D721Med (cell line): Measurements from ENCODE around the gene KLC1.

Experiments used
- DNase-seq: peaks from one replicate; pipeline ENCODE4 v3.0.0; 2011; ENCODE audit warnings: low spot score; ENCODE audit not compliant: insufficient read length
- FAIRE-seq: peaks from 2 replicates; lab custom pipeline; 2011; peaks lifted over from hg19 to GRCh38; lab: Jason Lieb, UNC
- TF ChIP-seq, protein P1 (sequence below): IDR thresholded peaks from 2 replicates; pipeline ENCODE4 v1.5.1; 2012; ENCODE audit warnings: mild to moderate bottlenecking, control low read depth; ENCODE audit not compliant: insufficient read depth; ENCODE audit errors: missing control alignments

The KLC1 gene

DNA sequence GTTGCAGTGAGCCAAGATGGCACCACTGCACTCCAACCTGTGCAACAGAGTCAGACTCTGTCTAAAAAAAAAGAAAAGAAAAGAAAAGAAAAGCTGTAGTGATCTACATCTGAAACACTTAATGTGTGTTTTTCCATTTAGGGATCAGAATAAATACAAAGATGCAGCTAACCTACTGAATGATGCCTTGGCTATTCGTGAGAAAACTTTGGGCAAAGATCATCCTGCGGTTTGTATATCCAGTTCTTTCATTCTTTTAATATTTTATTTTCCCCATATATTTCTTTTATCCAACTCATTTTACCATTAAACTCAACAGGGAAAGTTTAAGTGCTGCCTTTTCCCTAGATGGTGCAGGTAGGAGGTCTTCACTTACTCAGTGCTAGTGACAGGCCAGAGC lies 40.4 kb downstream of the KLC1 start:
- TF ChIP-seq, protein P1, sequence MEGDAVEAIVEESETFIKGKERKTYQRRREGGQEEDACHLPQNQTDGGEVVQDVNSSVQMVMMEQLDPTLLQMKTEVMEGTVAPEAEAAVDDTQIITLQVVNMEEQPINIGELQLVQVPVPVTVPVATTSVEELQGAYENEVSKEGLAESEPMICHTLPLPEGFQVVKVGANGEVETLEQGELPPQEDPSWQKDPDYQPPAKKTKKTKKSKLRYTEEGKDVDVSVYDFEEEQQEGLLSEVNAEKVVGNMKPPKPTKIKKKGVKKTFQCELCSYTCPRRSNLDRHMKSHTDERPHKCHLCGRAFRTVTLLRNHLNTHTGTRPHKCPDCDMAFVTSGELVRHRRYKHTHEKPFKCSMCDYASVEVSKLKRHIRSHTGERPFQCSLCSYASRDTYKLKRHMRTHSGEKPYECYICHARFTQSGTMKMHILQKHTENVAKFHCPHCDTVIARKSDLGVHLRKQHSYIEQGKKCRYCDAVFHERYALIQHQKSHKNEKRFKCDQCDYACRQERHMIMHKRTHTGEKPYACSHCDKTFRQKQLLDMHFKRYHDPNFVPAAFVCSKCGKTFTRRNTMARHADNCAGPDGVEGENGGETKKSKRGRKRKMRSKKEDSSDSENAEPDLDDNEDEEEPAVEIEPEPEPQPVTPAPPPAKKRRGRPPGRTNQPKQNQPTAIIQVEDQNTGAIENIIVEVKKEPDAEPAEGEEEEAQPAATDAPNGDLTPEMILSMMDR = no peak
- DNase-seq (no peak), FAIRE-seq (no peak)

DNA sequence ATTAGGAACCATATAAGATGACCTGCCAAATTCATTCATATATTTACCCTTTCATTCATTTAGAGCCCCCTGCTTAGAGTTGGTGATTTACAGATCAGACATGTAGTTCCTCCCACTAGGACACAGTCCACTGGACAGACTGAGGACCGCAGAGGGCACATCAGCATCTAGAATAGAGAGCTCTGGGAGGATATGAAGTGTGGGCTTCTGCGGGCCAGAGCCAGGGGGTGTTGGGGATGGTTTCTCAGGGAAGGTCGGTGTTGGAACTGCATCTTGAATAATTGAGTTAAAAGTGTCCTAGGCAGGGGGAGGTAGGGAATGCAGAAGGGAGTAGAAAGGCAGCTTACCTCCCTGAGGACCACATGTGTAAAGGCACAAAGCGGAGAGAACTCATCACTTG lies 42.9 kb downstream of the KLC1 start:
- no peak for DNase-seq
- TF ChIP-seq, protein P1 = no peak
- FAIRE-seq = no peak

DNA sequence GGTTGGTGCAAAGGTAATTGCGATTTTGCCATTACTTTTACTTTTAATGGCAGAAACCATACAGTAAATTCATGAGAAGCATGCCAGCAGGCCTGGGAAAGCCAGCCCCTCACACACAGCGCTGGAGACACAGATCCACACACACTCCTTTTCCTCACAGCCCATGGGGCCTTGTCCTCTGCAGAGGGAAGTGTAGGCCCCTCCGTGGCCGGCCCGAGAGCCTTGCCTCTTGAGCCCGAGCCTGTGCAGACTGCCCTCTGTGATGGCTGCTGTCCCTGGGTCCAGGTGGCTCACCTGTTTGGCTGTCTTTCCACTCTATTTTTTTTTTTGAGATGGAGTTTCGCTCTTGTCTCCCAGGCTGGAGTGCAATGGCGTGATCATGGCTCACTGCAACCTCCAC lies 46.9 kb downstream of the KLC1 start:
- no peak for FAIRE-seq
- DNase-seq = no peak
- TF ChIP-seq, protein P1 = no peak

DNA sequence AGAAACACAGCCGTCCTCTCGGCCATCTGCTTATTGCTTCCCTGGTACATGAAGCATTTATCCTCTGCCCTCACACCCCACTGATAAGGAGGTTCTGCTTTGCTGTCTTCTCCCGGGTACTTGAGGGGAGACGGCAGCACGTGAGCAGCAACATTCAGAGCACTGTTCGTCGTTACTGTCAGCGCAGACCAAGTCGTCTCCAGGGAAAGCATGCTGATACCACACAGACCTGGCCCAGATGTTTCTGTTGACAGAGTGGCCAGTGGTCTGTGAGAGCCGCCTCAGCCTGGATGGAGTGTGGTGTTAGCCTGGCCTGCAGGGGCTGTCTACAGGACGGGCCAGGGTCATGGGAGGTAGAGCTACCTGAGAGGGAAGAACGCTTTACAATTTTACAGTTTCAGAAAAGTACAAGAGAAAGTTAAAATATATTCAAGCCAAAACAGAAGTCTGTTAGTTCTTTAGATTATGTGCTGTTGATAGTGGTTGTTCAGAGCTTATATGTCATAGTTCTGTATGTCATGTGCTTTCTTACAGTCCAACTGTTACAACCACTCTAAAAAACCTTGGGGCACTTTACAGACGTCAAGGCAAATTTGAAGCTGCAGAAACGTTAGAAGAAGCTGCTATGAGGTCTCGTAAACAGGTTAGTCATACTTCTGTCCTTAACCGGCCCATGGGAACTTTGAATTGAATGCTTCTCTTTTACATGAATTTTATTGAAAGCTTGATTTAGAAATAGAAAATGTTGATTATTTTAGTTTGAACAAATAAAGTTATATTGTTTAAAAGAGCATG lies 48.1 kb downstream of the KLC1 start:
- TF ChIP-seq, protein P1 = no peak
- DNase-seq (no peak), FAIRE-seq (no peak)

DNA sequence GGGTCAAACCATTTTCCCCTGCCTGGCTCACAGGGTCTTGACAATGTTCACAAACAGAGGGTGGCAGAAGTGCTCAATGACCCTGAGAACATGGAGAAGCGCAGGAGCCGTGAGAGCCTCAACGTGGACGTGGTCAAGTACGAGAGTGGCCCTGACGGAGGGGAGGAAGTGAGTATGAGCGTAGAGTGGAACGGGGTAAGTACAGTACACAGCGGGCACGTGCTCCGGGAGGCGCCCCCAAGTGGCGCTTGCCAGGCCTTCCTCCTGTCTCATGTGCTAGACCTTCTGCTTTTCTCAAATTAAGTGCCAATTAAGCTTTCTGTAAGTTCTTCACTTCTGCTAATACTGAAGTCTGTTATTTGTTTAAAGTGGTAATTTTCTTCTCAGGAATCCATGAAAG lies 50.3 kb downstream of the KLC1 start:
- DNase-seq (no peak), FAIRE-seq (no peak)
- TF ChIP-seq, protein P1 = peak; percentile 59

DNA sequence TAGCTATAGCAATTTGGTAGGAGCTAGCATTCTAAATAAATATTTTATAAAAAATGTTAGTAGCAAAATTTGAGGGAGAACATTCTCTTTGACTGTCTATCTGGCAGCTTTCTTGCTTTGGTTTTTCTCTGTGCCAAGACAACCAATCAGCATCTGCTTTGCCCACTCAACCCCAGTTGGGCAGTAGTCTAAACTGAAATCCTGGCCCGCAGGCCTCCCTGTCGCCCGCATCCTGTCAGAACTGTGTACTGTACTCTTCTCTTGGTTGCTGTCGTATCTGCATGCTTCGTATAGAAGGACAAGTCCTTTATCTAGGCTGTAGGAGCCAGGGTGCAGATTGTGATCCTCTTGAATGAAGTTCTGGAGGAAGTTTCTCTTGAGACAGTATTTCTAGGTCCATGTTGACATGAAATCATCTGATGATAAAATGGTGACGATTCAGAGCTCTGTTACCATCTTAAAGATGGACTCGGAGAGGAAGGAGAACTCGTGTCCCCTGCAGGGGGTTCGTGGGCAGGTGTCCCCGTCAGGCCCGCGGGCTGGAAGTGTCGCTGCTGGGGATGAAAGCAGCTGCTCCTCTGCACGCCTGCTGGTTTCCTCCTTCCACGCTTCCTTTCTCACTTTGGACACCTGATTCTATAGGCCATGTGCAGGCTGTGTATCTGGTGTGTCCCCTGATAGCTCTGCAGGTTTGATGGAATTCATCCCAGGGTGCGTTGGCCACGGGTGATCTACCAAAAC lies 51.6 kb downstream of the KLC1 start:
- TF ChIP-seq, protein P1 = no peak
- no peak for DNase-seq
- no peak for FAIRE-seq

DNA sequence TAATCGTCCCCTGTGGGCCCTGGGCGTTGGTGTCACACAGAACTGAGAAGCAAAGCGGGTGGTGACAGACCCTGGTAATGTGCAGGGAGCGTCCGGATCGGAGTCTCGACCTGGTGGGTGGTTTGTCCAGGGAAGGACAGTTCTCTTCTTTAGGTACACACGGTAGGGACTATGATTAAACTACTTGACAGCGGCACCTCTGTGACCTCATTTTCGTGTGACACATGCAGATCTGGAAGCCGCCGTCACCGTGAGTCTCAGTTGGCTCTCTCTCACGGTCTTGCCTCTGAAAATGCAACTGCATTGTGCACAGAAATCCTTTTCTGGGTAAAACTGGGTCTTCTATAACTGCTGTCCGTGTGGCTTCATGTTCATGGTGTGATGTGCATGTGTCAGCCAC lies 54.1 kb downstream of the KLC1 start:
- FAIRE-seq (no peak), DNase-seq (no peak)
- TF ChIP-seq, protein P1 = no peak
